Esophagus muscularis mucosa (tissue), 4 donors: Measurements from ENCODE around the gene ELFN1. TPM values are rescaled to one million over a fixed set of nuclear protein-coding genes. Genes with fewer than 3 reads are reported as not detected.

ENCODE experiments used
- DNase-seq: peaks from one replicate; pipeline ENCODE4 v3.0.0-alpha.2; 2017; ENCODE audit errors: extremely low spot score
- H3K27ac ChIP-seq, 4 donors: fragments of 200-600 bp; sonication (generic); replicated peaks in 1 of 4; 1 replicate in 3 of 4; 2 replicates in 1 of 4; pipeline ENCODE4 v1.5.1; 2016 to 2019; ENCODE audit warnings: mild to moderate bottlenecking in 1 of 4
- H3K27me3 ChIP-seq, 4 donors: fragments of 200-600 bp; sonication (generic); one replicate each; pipeline versions ENCODE4 v1.5.1 to v1.6.0; 2016 to 2019
- H3K36me3 ChIP-seq, 4 donors: fragments of 200-600 bp; sonication (generic); one replicate each; pipeline ENCODE4 v1.5.1; 2016 to 2019
- H3K4me1 ChIP-seq, 4 donors: fragments of 200-600 bp; sonication (generic); one replicate each; pipeline ENCODE4 v1.5.1; 2016 to 2019
- H3K4me3 ChIP-seq, 4 donors: fragments of 200-600 bp; sonication (generic); 1 replicate in 2 of 4; 2 replicates in 2 of 4; pipeline ENCODE4 v1.5.1; 2016 to 2019; ENCODE audit warnings: mild to moderate bottlenecking in 4 of 4, moderate library complexity in 1 of 4
- H3K9me3 ChIP-seq, 4 donors: fragments of 200-600 bp; sonication (generic); 1 replicate in 3 of 4; 2 replicates in 1 of 4; pipeline ENCODE4 v1.5.1; 2016 to 2019
- CTCF ChIP-seq, 3 experiments: fragments of 200-600 bp in 2 of 3; fragments of 450-650 bp in 1 of 3; sonication (generic) in 2 of 3; IDR thresholded peaks; one replicate each; pipeline ENCODE4 v1.5.1; 2017 to 2019; ENCODE audit warnings: antibody characterized with exemption in 3 of 3, mild to moderate bottlenecking in 2 of 3, moderate library complexity in 1 of 3
- EP300 ChIP-seq: sonication (generic); formaldehyde crosslinking; IDR thresholded peaks from one replicate; pipeline ENCODE4 v1.6.1; 2017; ENCODE audit warnings: antibody characterized with exemption
- POLR2A ChIP-seq: fragments of 450-650 bp; IDR thresholded peaks from one replicate; pipeline ENCODE4 v1.6.1; 2017; ENCODE audit warnings: antibody characterized with exemption, moderate library complexity, mild to moderate bottlenecking, low read depth
- POLR2AphosphoS5 ChIP-seq, 2 donors: sonication (generic); formaldehyde crosslinking; IDR thresholded peaks; one replicate each; pipeline ENCODE4 v1.6.1; 2017; ENCODE audit warnings: antibody characterized with exemption in 2 of 2
- WGBS: methylation state at CpG from one replicate; pipeline ENCODE4 v1.1.5; 2018; 5-methylcytosine and 5-hydroxymethylcytosine counted together
- intact Hi-C: fragments of 100-400 bp; cut with DNase I; formaldehyde crosslinking; loops from one replicate; pipeline ENCODE4 v1.15.1; 2023
- total RNA-seq, 4 donors: library from RNA; depleted of rRNA; stranded (reverse); fragments of >200 nt; gene quantifications; one replicate each; pipeline versions ENCODE4 v1.1.0 to v1.2.1, GENCODE V29; 2016

The ELFN1 gene
- total RNA-seq, 4 donors from 2014 or later = 0.86 to 3.3 (median 1.9) TPM

- Histone ChIP-seq H3K27me3 (peaks cover 0 to 47% (median 2%) of the 10 kb centered on the region in 4 donors), H3K9me3 (no peaks in the 10 kb centered on the region), H3K36me3 (peaks cover 0 to 20% (median 0%) of the 10 kb centered on the region in 4 donors), H3K4me1 (peaks cover 5 to 16% (median 13%) of the 10 kb centered on the region in 4 donors), H3K27ac (no peak overlapping the region), H3K4me3 (no peak overlapping the region)
- no peak for DNase-seq
- no peak for TF ChIP-seq POLR2A
- TF ChIP-seq EP300 = no peak
- no peak for TF ChIP-seq CTCF (IDR thresholded peaks at IDR 0.05)
- intact Hi-C loops = no loop called here
- WGBS = 81% methylated on average over 27 of the region's 32 CpGs
Observed at GRCh38 chr7:1748076-1748838, 78.2 kb downstream of the ELFN1 start.

GRCh38 chr7:1748839-1749173, 78.7 kb downstream of the ELFN1 start:
- intact Hi-C loops = no loop called here

GRCh38 chr7:1749351-1749863, 79.3 kb downstream of the ELFN1 start:
- peaks cover 3 to 16% (median 12%) of the 10 kb centered on the region in 4 donors for H3K4me1 ChIP-seq
- no peak overlapping the region for H3K27ac ChIP-seq
- TF ChIP-seq POLR2AphosphoS5 (IDR thresholded peaks at IDR 0.05) = no peak
- TF ChIP-seq EP300 = no peak
- H3K9me3 ChIP-seq = no peaks in the 10 kb centered on the region
- no peak for DNase-seq
- H3K36me3 ChIP-seq = peaks cover 0 to 18% (median 0%) of the 10 kb centered on the region in 4 donors
- H3K4me3 ChIP-seq = no peak overlapping the region
- 85% methylated on average over 8 of the region's 19 CpGs for WGBS
- peaks cover 0 to 38% (median 2%) of the 10 kb centered on the region in 4 donors for H3K27me3 ChIP-seq
- intact Hi-C loops = no loop called here

More at GRCh38 chr7:1748839-1749173, 78.7 kb downstream of the ELFN1 start:
- TF ChIP-seq POLR2A (no peak), CTCF (IDR thresholded peaks at IDR 0.05) (no peak), POLR2AphosphoS5 (IDR thresholded peaks at IDR 0.05) (no peak), EP300 (no peak)
- H3K27ac ChIP-seq = no peak overlapping the region
- H3K36me3 ChIP-seq = peaks cover 0 to 20% (median 0%) of the 10 kb centered on the region in 4 donors
- WGBS = 50% methylated on average over 4 of the region's 8 CpGs
- no peaks in the 10 kb centered on the region for H3K9me3 ChIP-seq
- H3K4me3 ChIP-seq = no peak overlapping the region
- peaks cover 3 to 16% (median 12%) of the 10 kb centered on the region in 4 donors for H3K4me1 ChIP-seq
- peaks cover 0 to 41% (median 2%) of the 10 kb centered on the region in 4 donors for H3K27me3 ChIP-seq
- no peak for DNase-seq

- Histone ChIP-seq H3K27me3 (peaks cover 0 to 41% (median 2%) of the 10 kb centered on the region in 4 donors), H3K36me3 (peaks cover 0 to 12% (median 0%) of the 10 kb centered on the region in 4 donors), H3K4me3 (no peak overlapping the region), H3K4me1 (peaks cover 3 to 16% (median 12%) of the 10 kb centered on the region in 4 donors), H3K27ac (no peak overlapping the region), H3K9me3 (no peaks in the 10 kb centered on the region)
- intact Hi-C loops = loop anchor here (10.0 kb wide), 1 partner anchor 85 kb away; no protein-coding TSS in a partner anchor
- TF ChIP-seq POLR2A (no peak), POLR2AphosphoS5 (IDR thresholded peaks at IDR 0.05) (no peak), CTCF (IDR thresholded peaks at IDR 0.05) (no peak), EP300 (no peak)
- 64% methylated on average over 24 of the region's 24 CpGs for WGBS
- no peak for DNase-seq
Observed at GRCh38 chr7:1749864-1750466, 79.9 kb downstream of the ELFN1 start.

- Histone ChIP-seq H3K27ac (no peak overlapping the region), H3K4me1 (peaks cover 3 to 16% (median 12%) of the 10 kb centered on the region in 4 donors), H3K27me3 (peaks cover 0 to 46% (median 2%) of the 10 kb centered on the region in 4 donors), H3K9me3 (no peaks in the 10 kb centered on the region), H3K36me3 (peaks cover 0 to 6% (median 0%) of the 10 kb centered on the region in 4 donors), H3K4me3 (no peak overlapping the region)
- WGBS = 80% methylated on average over 5 of the region's 23 CpGs
- DNase-seq = no peak
- no peak for TF ChIP-seq EP300
- TF ChIP-seq POLR2A = no peak
- intact Hi-C loops = loop anchor here (10.0 kb wide), 1 partner anchor 86 kb away; no protein-coding TSS in a partner anchor
Observed at GRCh38 chr7:1750541-1751021, 80.5 kb downstream of the ELFN1 start.
